ENCODE results near the gene SLCO3A1.

SLCO3A1 gene

GRCh38 chr15:92091155-92091734 lies 237.7 kb downstream of the SLCO3A1 start:
- no peak for DNase-seq (ENCODE audit: extremely low read depth in 1 of 2, low read depth in 1 of 2)

- DNase-seq (ENCODE audit: extremely low read depth in 1 of 2, low read depth in 1 of 2), result no peak
Measured at GRCh38 chr15:92092289-92093105, 239.0 kb downstream of the SLCO3A1 start.

- DNase-seq (ENCODE audit: extremely low read depth in 1 of 2, low read depth in 1 of 2), result no peak
Measured at GRCh38 chr15:92095693-92096092, 242.2 kb downstream of the SLCO3A1 start.

GRCh38 chr15:92097474-92098178 lies 244.1 kb downstream of the SLCO3A1 start:
- DNase-seq (ENCODE audit: extremely low read depth in 1 of 2, low read depth in 1 of 2), result no peak

- DNase-seq (ENCODE audit: extremely low read depth in 1 of 2, low read depth in 1 of 2), result no peak
Measured at GRCh38 chr15:92098869-92099268, 245.4 kb downstream of the SLCO3A1 start.

GRCh38 chr15:92100301-92100700 lies 246.8 kb downstream of the SLCO3A1 start:
- DNase-seq (ENCODE audit: extremely low read depth in 1 of 2, low read depth in 1 of 2), result no peak

GRCh38 chr15:92100751-92101150 lies 247.2 kb downstream of the SLCO3A1 start:
- no peak for DNase-seq (ENCODE audit: extremely low read depth in 1 of 2, low read depth in 1 of 2)

GRCh38 chr15:92101708-92102394 lies 248.3 kb downstream of the SLCO3A1 start:
- no peak for DNase-seq (ENCODE audit: extremely low read depth in 1 of 2, low read depth in 1 of 2)

- DNase-seq (ENCODE audit: extremely low read depth in 1 of 2, low read depth in 1 of 2), result no peak
Measured at GRCh38 chr15:92102395-92102755, 248.9 kb downstream of the SLCO3A1 start.

- no peak for DNase-seq (ENCODE audit: extremely low read depth in 1 of 2, low read depth in 1 of 2)
Measured at GRCh38 chr15:92104072-92104471, 250.6 kb downstream of the SLCO3A1 start.

GRCh38 chr15:92105611-92106010 lies 252.1 kb downstream of the SLCO3A1 start:
- no peak for DNase-seq (ENCODE audit: extremely low read depth in 1 of 2, low read depth in 1 of 2)

GRCh38 chr15:92107510-92107909 lies 254.0 kb downstream of the SLCO3A1 start:
- no peak for DNase-seq (ENCODE audit: extremely low read depth in 1 of 2, low read depth in 1 of 2)

GRCh38 chr15:92109191-92109873 lies 255.8 kb downstream of the SLCO3A1 start:
- no peak for DNase-seq (ENCODE audit: extremely low read depth in 1 of 2, low read depth in 1 of 2)

- DNase-seq (ENCODE audit: extremely low read depth in 1 of 2, low read depth in 1 of 2), result no peak
Measured at GRCh38 chr15:92111291-92111690, 257.8 kb downstream of the SLCO3A1 start.

- DNase-seq (ENCODE audit: extremely low read depth in 1 of 2, low read depth in 1 of 2), result no peak
Measured at GRCh38 chr15:92111751-92112150, 258.2 kb downstream of the SLCO3A1 start.

GRCh38 chr15:92112180-92112579 lies 258.7 kb downstream of the SLCO3A1 start:
- DNase-seq (ENCODE audit: extremely low read depth in 1 of 2, low read depth in 1 of 2), result no peak

GRCh38 chr15:92112711-92113110 lies 259.2 kb downstream of the SLCO3A1 start:
- DNase-seq (ENCODE audit: extremely low read depth in 1 of 2, low read depth in 1 of 2), result no peak

GRCh38 chr15:92113832-92114231 lies 260.3 kb downstream of the SLCO3A1 start:
- DNase-seq (ENCODE audit: extremely low read depth in 1 of 2, low read depth in 1 of 2), result no peak

- DNase-seq (ENCODE audit: extremely low read depth in 1 of 2, low read depth in 1 of 2), result no peak
Measured at GRCh38 chr15:92115834-92116233, 262.3 kb downstream of the SLCO3A1 start.

- DNase-seq (ENCODE audit: extremely low read depth in 1 of 2, low read depth in 1 of 2), result no peak
Measured at GRCh38 chr15:92116330-92116729, 262.8 kb downstream of the SLCO3A1 start.

GRCh38 chr15:92117261-92117731 lies 263.8 kb downstream of the SLCO3A1 start:
- no peak for DNase-seq (ENCODE audit: extremely low read depth in 1 of 2, low read depth in 1 of 2)
